IPS DF 6.9 (cell line): ENCODE data around the gene PPIP5K2.

Experiments
- DNase-seq: peaks from one replicate; pipeline ENCODE4 v3.0.0-alpha.2; 2013; ENCODE audit warnings: low read depth, low spot score
- H3K27ac ChIP-seq: one replicate; pipeline ENCODE4 v1.5.1; 2013; ENCODE audit warnings: low read length, control low read depth
- H3K27me3 ChIP-seq: 2 replicates; pipeline ENCODE4 v1.6.1; 2013; ENCODE audit warnings: mild to moderate bottlenecking, low read length; ENCODE audit not compliant: control insufficient read depth, insufficient read depth
- H3K36me3 ChIP-seq: 2 replicates; pipeline ENCODE4 v1.6.1; 2013; ENCODE audit warnings: low read length; ENCODE audit not compliant: control insufficient read depth, insufficient read depth
- H3K4me1 ChIP-seq: 2 replicates; pipeline ENCODE4 v1.6.1; 2013; ENCODE audit warnings: low read length; ENCODE audit not compliant: control insufficient read depth, insufficient read depth
- H3K4me3 ChIP-seq: 2 replicates; pipeline ENCODE4 v1.5.1; 2013; ENCODE audit warnings: mild to moderate bottlenecking, low read length
- H3K9me3 ChIP-seq: 2 replicates; pipeline ENCODE4 v1.6.1; 2013; ENCODE audit warnings: low read length, inconsistent platforms; ENCODE audit not compliant: control insufficient read depth, insufficient read depth
- WGBS: extraction: QIAGEN DNeasy Blood & Tissue Kit; methylation state at CpG from one replicate; pipeline ENCODE4 v1.1.7; 2013; ENCODE audit warnings: mixed read lengths, missing lambda C conversion rate; ENCODE audit not compliant: insufficient read length, insufficient coverage; 5-methylcytosine and 5-hydroxymethylcytosine counted together

PPIP5K2 gene

GRCh38 chr5:103259705-103260355 lies 139.7 kb downstream of the PPIP5K2 start:
- DNase-seq, result no peak
- Histone ChIP-seq H3K4me1 (no peaks in the 10 kb centered on the region), H3K36me3 (no peaks in the 10 kb centered on the region), H3K27ac (no peak overlapping the region), H3K27me3 (no peaks in the 10 kb centered on the region), H3K9me3 (no peaks in the 10 kb centered on the region), H3K4me3 (peak overlapping the region; percentile 61)
- WGBS, result no CpG with 5 or more reads among the region's 20 CpGs

GRCh38 chr5:103260951-103261350 lies 140.8 kb downstream of the PPIP5K2 start:
- H3K4me3 ChIP-seq, result no peak overlapping the region
- no peaks in the 10 kb centered on the region for H3K9me3 ChIP-seq
- H3K36me3 ChIP-seq, result no peaks in the 10 kb centered on the region
- DNase-seq, result no peak
- no peaks in the 10 kb centered on the region for H3K27me3 ChIP-seq
- H3K4me1 ChIP-seq, result no peaks in the 10 kb centered on the region
- H3K27ac ChIP-seq, result no peak overlapping the region
- WGBS, result no CpG with 5 or more reads among the region's 3 CpGs
